HG03196 (cell line): ENCODE results near the gene VPS35L.
"Not testable (repeated sequence)": the region's sequence is repeated elsewhere in the genome, so short reads cannot be mapped to it uniquely, and the experiment has no call there.

ENCODE experiments used
- ATAC-seq: cut with Tn5 transposase; IDR thresholded peaks from one replicate; pipeline ENCODE4 v1.9.1; 2021; ENCODE audit not compliant: unreplicated experiment

Gene VPS35L

DNA sequence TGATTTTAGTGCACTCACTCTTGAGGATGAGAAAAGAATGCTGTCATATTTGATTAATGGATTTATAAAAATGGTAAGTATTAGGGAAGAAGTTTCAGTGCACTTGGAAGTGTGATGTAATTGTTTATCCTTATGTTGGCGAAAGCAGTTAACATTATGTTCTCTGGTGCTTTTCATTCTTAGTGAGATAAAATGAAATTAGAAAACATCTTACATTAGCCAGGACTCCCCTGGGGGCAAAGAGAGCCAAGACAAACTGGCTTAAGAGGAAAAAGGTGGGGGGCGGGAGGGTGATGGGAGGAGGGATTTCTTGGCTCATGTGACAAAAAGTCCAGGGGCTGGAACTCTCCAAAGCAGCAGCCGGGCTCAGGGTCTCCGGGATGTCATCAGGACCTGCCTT, 89.4 kb downstream of the VPS35L start:
- no peak for ATAC-seq

DNA sequence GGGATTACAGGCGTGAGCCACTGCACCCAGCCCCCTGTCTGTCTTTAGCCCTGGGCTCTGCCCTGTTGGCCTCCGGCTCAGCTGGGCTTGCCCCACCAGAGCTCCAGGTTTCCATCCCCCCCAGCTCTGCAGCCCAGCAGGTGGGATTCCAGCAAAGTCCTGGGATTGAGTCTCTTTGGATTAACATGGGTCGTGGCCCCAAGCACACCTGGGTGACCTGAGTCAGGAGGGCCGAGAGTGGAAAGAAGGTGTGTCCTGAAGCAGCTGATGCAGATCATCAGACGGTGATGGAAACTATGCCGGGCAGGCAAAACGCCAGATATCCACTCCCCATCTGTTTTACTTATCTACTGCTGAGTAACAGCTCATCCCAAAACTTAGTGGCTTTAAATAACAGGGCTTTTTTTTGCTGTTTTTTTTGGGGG, 90.1 kb downstream of the VPS35L start:
- no peak for ATAC-seq

DNA sequence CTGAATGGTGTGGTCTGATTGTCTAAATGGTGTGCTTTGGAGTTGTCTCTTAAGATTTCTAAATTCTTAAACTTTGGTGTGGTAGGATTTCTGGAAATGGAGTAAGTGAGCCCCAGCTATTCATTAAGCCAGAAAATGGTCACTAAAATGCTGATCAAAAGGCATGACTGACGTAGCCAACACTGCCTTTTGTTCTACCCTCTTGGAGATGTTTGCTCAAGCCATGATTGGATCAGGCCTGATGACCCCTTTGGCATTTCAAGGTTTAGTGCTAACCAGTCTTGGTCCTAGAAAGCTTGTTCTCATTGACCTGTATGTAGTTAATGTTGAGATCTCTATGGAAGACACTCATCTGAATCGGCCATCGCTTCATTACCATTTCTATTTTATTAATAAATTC, 94.5 kb downstream of the VPS35L start:
- ATAC-seq, result no peak

DNA sequence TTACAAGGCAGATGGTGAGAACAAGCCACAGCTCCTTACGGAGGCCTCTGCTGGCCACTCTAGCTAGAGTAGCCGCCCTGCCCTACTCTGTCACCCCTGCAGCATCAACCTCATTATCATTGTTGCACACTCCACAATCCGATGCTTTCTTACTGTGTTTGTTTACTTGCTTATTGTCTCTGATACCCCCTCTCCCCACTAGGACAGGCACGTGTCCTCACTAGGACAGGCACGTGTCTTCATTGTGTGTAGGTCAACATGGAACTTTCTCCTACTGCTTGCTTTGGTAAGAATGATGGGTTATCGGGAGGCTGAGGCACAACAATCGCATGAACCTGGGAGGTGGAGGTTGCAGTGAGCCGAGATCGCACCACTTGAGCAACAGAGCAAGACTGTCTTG, 98.6 kb downstream of the VPS35L start:
- no peak for ATAC-seq

DNA sequence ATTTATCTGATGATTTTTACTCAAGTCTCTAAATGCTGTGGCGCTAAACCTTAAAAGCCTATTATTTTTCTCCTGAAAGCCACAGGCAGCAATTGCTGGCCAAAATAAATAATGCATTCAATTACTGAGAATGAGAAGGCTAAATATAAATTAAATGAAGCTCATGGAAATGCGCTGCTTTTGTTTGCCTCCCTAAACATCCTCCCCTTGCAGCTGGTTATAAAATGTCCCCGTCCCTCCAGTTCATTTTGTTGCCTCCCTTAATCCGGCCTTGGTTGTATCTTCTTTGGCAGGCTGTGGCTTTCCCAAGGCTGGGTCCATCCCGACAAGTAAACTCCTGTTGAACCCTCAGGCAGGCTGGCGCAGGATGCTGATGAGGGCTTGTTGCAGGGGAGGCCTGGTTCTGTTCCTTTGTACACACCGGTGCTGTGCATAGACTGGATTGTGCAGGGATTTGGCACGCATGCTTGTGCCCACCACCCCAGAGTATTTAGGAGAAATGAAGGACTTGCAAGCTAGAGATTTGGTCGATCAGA, 99.8 kb downstream of the VPS35L start:
- no peak for ATAC-seq

DNA sequence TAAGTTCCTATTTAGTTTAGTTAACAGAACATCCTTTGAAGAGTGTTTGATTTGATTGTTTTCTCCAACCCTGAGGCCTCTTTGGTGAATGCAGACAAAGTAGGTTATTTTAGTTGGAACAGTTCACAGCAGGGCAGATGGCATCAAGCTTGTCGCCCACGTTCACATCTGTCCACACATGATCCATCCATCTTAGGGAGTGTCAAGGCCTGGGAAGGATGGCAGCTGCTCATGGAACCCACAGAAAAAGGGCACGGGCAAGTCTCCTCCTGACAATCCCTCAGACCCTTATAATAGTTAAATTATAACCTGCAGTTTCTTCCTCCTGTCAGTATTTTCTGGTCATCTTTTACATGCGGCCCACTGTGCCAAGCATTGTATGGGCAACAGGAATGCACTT, 102.3 kb downstream of the VPS35L start:
- no peak for ATAC-seq

DNA sequence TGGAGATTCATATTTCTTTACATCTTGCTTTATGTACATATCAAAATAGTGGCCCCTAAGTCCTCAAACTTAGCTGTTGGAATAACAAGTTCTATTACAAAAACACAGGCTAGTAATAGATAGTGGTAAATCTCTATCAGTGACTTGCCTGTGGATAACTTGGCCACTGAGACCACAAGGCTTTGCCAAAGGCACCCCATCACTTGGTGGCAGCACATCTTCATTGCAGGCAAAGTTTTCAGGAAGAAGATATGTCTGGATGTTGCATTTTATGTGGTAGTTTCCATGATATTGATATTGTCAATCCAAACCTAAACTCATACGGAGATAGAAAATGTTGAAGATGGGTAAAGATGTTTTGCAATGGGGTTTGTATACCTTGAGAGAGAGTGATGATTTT, 104.1 kb downstream of the VPS35L start:
- no peak for ATAC-seq

DNA sequence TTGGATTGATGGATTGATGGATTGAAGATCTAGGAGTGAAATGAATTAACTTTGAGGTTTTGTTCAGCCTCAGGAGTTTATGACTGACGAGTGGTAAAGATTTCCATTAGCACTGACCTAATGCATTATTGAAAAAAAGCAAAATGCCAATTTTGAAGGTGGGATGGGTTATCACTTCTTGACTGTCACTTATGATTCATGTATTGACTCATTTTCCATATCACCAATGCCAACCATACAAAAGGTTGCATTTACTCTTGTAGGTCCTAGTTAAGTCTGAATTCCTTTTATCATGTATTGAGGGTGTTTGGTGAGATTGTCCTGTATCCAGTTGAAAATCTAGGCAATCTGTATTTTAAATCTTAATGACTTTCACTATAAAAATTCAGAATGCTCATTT, 104.9 kb downstream of the VPS35L start:
- no peak for ATAC-seq

DNA sequence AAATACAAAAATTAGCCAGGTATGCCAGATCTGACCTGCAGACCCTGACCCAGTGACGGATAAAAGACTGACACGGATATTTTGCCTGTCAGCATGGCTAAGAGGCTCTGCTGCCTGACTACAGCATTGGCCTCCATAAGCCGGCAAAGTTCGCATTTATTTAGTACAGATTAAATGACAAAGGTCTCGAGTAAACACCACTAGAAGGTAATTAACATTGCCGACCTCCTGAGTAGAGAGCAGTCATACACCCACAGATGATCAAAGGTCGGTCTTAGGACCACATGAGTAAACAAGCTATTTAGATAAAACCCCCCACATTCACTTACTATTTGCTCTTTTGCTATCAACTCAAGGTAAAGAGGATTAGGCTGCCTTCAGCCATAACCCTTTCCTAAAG, 106.8 kb downstream of the VPS35L start:
- ATAC-seq, result no peak

DNA sequence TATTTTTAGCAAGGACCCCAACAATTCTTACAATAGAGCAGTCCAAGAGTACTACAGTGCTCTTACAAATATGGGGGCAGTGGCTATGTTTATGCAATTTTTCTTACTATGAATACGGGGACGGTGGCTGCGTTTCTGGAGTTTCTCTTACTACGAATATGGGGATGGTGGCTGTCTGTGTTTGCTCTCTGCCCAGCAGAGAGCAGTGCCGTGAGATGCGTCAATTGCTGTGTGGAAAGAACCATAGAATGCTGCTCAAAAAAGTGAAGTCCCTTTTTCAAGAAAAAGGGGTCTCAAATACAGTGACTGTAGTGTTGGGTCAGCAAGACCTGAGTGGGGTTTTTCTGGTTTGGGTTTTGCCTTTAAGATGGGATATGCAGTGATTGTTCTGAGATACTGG, 108.7 kb downstream of the VPS35L start:
- ATAC-seq, result no peak

DNA sequence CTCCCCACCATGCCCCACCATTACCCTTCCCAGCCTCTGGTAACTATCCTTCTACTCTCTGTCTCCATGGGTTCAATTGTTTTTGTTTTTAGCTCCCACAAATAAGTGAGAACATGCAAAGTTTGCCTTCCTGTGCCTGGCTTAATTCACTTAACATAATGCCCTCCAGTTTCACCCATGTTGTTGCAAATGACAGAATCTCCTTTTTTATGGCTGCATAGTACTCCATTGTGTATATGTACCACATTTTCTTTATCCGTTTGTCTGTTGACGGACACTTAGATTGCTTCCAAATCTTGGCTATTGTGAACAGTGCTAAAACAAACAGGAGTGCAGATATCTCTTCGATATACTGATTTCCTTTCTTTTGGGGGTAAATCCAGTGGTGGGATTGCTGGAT, 109.8 kb downstream of the VPS35L start:
- ATAC-seq, result not testable (repeated sequence)

DNA sequence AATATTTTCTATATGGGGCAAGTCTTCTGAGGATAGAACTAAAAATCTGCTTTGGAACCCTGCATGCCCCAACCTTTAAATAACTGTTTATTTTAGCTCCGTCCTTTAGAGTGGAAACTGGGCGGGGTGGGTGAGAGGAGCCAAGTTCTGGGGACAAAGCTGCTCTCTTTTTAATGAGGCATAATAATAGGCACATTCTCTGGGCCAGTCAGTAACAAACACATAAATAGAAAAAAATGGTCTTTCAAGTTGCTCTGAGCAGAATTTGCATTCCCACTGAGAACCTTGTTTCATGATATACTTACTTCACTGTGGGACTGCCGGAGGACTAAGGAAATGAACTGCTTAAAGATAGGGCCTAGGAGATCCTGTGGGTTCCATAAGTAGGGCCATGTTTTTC, 111.0 kb downstream of the VPS35L start:
- ATAC-seq, result no peak

DNA sequence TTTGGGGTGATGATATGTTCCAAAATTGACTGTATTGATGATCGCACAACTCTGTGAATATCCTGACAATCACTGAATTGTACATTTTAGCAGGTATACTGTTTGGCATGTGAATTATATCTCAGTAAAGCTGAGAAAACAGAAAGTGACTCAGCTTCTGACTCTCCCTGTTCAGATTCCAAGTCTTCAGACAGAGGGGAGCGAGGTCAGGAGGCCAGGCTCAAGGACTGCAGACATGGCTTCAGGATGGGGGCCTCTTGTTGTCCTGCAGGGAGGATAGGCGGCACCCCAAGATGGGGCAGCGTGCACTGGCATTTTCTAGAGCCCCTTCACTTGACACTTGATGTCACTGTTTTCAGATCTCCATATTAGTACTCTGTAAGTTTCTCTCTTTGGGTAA, 116.9 kb downstream of the VPS35L start:
- no peak for ATAC-seq

DNA sequence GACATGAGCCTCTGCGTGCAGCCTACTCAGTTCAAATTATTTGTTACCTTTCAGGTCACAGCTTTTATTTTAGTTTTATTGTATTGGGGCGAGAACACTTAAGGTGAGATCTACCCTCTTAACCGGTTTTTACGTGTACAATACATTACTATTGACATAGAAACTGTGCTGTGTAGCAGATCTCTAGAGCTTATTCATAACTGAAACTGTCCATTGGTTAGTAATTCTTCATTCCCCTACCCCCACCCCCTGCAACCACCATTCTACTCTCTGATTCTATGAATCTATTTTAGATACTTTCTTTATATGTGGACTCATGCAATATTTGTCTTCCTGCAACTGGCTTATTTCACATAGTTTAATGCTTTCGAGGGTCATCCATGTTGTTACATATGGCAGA, 119.0 kb downstream of the VPS35L start:
- no peak for ATAC-seq

DNA sequence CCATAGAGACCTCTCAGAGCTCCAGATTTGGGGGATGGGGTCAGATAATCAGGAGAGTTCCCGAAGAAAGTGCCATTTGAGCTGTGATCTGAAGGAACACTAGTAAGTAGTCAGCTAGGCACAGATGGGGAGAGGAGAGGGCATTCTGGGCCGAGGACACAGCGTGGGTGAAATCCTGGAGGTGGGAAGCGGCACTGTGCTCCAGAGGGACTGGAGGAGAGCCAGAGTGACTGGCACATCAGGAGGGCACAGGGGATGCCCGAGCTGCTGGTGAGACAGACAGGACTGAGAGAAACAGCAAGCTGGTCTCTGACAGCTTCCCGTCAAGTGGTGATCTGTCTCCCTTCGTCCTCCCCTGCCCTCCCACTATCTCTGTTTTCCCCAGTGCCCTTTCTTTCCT, 121.9 kb downstream of the VPS35L start:
- ATAC-seq, result no peak

DNA sequence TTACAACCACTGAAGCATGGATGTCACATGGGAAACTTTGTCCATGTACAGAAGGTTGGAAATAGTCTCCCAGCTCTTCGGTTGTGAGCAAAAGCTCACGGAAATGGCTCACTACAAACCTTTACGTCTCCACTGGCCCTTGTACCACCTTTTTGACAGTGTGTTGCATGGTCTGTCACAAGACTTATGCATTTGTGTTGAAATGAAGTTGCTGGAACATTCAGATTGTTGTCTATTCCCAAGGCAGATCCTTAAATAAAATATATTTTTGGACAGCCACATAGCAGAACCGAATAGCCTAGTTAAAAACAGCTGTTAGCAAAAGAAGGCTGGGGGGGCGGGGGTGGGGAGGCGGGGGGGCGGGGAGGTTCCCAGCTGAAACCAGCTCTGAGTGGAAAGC, 123.3 kb downstream of the VPS35L start:
- ATAC-seq, result no peak

DNA sequence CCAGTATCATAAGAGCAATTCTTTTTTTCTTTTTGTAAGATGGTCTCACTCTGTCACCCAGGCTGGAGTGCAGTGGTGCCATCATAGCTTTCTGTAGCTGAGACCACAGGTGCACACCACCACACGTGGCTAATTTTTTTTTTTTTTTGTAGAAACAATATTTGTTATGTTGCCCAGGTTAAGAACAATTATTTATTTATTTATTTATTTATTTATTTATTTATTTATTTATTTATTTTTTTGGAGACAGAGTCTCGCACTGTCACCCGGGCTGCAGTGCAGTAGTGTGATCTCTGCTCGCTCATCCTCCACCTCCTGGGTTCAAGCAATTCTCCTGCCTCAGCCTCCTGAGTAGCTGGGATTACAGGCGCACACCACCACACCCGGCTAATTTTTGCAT, 123.8 kb downstream of the VPS35L start:
- ATAC-seq, result not testable (repeated sequence)

DNA sequence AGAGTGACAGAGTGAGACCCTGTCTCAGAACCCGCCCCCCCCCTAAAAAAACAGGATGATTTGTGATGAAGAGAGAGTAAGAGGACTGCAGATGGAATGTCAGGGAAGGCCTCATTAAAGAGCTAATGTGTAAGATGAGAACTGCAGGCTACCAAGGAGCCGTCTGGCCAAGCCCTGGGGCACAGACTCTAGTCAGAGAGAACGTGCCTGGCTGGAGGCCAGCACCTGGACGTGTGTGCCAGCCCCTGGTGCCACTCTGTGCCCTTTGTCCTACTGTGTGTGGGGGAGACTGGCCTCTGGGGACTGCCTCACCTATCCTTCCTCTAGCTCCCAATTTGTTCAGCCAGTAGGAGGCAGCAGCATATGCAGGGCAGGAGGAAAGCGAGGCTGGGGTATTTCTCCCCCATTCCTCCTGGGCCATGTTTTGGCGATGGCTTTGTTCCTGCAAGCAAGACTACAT, 125.4 kb downstream of the VPS35L start:
- ATAC-seq, result no peak

DNA sequence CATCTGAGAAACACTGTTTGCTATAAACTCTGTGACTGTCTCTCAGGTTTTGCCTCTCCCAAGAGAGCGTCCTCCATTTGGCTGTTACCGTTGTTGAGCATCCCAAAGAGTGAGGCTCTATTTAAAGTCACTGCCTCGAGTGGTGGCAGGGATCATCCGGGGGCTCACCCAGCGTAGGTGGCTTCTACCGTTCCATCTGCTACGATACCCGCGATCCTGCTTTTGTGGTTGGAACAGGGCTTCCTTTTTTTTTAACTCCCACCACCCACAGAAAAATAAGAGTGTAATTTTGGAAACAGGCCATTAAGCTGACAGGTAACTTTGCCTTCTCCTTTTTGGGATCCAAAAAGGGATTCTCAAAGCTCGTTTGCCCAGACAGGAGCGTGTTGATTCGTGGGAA, 126.1 kb downstream of the VPS35L start:
- no peak for ATAC-seq

DNA sequence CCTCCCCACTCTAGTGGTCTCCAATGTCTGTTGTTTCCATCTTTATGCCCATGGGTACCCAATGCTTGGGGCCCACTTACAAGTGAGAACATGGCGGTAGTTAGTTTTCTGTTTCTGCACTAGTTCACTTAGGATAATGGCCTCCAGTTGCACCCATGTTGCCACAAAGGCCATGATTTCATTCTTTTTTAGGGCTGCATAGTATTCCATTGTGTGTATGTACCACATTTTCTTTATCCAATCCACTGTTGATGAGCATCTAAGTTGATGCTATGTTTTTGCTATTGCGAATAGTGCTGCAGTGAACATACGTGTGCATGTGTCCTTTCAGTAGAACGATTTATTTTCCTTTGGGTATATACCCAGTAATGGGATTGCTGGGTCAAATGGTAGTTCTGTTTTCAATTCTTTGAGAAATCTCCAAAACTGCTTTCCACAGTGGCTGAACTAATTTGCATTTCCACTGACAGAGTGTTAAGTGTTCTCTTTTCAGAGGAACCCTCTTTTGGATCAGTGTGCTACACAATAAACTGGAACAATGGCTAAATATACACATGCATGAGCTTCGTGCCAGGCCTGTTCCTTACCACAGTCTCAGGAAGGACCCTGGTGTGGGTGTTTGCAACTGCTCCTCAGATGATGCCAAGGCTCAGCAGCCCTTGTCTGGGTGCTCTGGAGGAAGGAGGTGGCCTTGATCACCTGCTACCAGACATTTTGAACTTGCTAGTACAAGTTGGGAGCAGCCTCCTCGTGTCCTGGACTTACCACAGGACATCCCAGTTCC, 128.1 kb downstream of the VPS35L start:
- no peak for ATAC-seq

DNA sequence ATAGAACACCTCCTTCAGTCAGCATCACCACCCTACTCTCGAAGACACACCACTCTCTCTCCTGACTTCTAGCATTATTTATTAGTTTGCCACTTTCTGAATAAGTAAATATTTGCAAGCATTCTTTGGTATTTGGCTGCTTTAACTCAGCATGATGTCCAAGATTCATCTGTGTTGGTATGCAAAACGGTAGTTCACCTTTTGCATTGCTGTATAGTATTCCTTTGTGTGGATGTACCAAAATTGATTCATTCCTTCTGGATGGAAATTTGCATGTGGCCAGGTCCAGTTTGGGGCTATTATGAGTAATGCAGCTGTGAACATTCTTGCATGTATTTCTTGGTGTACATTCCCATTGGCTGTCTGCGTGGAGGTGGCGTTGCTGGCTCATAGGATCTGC, 129.7 kb downstream of the VPS35L start:
- ATAC-seq, result no peak

DNA sequence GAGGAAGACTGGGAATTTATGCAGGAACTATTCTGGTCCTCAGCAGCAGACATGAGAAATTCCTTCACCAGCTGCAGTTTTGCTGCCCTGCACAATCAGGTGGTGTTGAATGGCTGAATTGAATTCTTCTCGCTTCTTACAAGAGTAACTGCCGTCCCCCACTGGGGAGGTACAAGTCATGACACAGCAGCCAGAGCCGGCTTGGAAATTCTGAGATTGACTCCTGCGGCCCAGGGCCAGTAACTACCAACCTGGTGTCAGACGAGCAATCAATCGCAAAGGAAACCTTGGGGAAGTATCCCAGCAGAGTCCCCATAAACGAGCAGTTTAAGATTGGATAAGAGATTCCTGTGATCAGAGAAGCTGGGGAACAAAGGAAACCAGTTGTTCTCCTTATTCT, 131.8 kb downstream of the VPS35L start:
- no peak for ATAC-seq
